Left renal cortex interstitium (tissue), 4 donors: Measurements from ENCODE around the gene TCEAL8. TPM values are rescaled to one million over a fixed set of nuclear protein-coding genes. Genes with fewer than 3 reads are reported as not detected.
A peak's percentile ranks its signal among the peaks of the same experiment; 100 is the strongest.
"Not testable (repeated sequence)": the region's sequence is repeated elsewhere in the genome, so short reads cannot be mapped to it uniquely, and the experiment has no call there.

Source experiments
- DNase-seq, 4 donors: peaks; one replicate each; pipeline ENCODE4 v3.0.0-alpha.2; 2013; ENCODE audit warnings: low read depth in 4 of 4, low spot score in 2 of 4, missing footprints in 1 of 4
- polyA plus RNA-seq, 4 donors: library from polyadenylated mRNA; unstranded; fragments of 120-200 nt; gene quantifications; one replicate each; pipeline ENCODE4 v1.2.1, GENCODE V29; 2013; ENCODE audit not compliant: insufficient read length in 4 of 4

The TCEAL8 gene
- polyA plus RNA-seq, result 100 to 1,000 TPM; 123 to 168 (median 141) TPM

GRCh38 chrX:103254921-103255493 is at the start of gene TCEAL8:
Gene TCEAL8, minus strand, starts transcription at chrX:103255155. Its CDS starts 1,176 bp downstream, at chrX:103253979.
- peak in 3 of 4 donors; percentile 53 to 70 (median 68) for DNase-seq

- DNase-seq, result no peak
Measured at GRCh38 chrX:103304705-103305104, 49.8 kb upstream of the TCEAL8 start.

DNA sequence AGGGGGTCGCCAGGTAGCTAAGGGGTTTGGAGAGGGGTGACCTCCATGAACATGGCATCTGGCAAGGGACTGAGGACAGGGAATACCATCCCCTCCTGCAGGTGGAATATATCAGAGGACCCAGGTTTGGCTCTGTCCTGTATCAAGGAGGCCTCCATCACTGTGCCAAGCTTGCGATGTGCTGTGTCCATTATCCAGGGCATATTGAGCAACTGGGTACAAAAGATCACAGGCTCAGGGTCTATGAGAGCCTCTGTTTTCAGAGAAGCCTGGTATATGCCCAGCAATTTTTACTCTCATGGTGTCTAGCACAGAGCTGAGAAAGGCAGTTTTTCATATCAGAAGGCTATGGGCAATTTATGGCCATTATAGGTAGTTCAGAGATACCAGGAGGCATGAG is 38.2 kb upstream of the TCEAL8 start:
- no peak for DNase-seq

DNA sequence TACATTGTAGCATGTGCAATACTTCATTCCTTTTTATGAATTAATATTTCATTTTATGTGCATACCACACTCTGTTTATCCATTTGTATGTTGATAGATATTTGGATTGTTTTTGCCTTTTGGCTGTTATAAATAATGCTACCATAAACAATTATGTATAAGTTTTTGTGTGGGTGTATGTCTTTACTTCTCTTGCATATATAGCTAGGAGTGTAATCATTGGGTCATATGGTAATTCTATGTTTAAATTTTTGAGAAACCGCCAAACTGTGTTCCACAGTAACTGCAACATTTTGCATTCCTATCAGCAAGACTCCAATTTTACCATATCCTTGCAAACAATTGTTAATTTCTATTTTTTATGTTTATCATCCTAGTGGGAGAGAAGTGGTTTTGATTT is 24.7 kb upstream of the TCEAL8 start:
- DNase-seq, result no peak

- peak in 1 of 4 donors; percentile 14 for DNase-seq
Measured at GRCh38 chrX:103276581-103277002, 21.6 kb upstream of the TCEAL8 start, which contains the start of gene TCEAL5. Gene TCEAL5, minus strand, starts transcription at chrX:103276750. Its CDS starts 2,187 bp downstream, at chrX:103274563.

DNA sequence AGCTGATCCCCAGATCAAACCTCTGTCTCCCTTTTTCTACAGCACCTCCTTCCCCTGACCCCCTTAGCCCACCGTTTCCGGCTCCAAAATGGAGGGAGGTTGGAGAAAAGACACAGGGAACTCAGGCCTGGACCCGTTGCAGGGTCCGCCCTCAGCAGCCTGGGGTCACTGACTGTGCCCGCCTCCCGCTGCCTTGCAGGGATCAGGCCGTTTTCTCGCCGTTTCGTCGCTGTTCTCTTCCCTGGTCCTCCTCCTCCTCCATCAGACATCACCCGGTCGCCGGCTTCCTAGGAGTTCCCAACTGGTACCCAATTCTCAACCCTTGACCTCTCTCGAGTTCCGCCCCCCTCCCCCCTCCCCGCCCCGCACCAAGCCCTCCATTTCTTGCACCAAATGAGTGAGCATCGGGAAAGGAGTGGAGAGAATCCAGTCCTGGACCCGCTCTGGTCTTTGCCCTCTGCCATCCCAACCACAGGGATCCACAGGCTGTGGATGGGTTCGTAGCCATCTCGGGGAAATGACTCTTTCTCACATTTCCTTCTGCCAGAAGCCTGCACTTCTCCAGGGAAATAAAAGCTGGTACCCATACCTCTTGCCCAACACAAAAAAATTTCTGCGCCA is 21.1 kb upstream of the TCEAL8 start:
- no peak for DNase-seq

GRCh38 chrX:103274284-103274683 is 19.3 kb upstream of the TCEAL8 start:
- no peak for DNase-seq

- no peak for DNase-seq
Measured at GRCh38 chrX:103258275-103258674, 3.3 kb upstream of the TCEAL8 start.

- no peak for DNase-seq
Measured at GRCh38 chrX:103256651-103257050, 1.7 kb upstream of the TCEAL8 start.

GRCh38 chrX:103254171-103254824 is 657 bp downstream of the TCEAL8 start:
- DNase-seq, result peak in 3 of 4 donors; percentile 54 to 65 (median 56)

- DNase-seq, result no peak
Measured at GRCh38 chrX:103253608-103254007, 1.3 kb downstream of the TCEAL8 start.

- DNase-seq, result no peak
Measured at GRCh38 chrX:103250977-103251376, 4.0 kb downstream of the TCEAL8 start.

DNA sequence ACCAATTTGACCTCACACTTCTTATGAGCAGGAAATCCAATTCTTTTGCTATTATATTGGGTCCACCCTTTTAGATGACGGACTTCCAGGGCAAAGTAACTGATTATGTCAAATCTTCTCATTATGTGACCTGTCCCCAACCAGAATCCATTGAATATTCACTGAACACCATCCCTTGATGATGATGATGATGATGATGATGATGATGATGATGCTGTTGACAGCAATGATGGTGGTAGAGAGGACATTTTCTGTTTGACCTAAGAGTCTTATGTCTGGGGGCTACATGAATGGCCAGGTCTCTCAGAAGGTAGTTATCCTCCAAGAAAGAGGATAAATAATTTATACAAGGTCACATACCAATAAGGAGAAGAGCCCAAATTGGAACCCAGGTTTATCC is 5.2 kb downstream of the TCEAL8 start:
- no peak for DNase-seq

DNA sequence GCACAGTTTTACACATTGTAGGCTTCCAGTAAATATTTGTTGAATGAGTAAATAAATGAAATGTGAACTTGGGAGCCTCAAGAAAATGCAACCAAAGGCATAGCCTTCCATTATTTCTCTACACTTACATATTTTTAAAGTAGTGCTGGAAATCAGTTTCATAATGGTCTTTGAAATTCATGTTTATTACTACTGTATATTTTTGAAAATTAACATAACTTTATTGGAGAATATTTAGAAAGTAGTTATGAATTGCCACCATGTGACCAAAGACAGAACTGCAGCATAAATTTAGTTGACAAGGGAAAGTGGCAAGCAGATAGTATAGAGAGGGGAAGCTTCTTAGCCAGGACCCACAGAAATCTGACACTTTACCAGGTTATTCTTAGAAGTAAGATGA is 6.4 kb downstream of the TCEAL8 start:
- DNase-seq, result no peak

DNA sequence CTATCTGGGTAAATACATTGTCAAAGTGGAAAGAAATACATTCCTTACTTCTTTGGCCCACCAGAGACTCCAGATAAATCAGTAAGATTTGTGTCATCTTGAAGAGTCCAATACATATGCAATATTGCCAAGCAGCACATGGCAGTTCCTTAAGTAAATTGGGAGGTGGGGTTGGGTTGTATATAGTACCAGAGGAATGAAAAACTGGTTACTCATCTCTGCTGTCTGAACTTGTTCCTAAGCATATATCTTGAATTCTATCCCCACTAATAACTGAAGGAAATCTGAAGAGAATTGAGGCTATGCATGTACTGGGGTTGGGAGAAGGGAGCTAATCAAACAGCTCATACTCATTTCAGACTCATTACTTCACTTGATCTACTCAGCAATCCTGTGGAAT is 14.8 kb downstream of the TCEAL8 start:
- DNase-seq, result no peak

DNA sequence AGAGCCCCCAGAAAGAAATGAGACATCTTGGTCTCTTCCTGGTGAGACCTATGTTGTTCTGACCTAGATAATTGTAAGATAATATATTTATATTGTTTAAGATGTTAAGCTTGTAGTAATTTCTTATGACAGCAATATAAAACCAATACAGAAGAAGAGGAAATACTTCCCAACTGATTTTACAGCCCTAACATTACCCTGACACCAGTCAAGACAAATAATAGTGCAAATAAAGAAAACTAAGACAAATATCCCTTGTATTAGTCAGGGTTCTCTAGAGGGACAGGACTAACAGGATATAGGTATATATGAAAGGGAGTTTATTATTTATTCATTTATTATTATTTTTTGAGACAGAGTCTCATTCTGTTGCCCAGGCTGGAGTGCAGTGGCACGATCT is 18.7 kb downstream of the TCEAL8 start:
- DNase-seq, result no peak

DNA sequence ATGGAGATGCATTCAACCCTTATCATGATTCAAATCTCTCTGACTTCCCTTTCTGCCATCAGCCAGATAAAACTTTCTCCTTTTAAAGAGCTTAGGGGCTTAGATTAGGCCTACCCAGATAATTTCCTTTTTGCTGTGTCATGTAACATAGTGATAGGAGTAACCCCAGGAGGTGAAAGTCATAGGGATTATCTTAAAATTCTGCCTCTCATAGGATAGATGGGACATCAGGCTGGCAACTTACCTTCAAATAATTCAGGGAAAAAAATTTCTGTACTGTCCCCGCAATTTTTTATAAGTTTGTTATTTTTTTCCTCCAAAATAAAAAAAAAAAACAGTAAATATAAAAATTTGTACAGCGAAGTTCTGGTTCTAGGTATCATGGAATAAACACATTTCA is 19.3 kb downstream of the TCEAL8 start:
- not testable (repeated sequence) for DNase-seq

DNA sequence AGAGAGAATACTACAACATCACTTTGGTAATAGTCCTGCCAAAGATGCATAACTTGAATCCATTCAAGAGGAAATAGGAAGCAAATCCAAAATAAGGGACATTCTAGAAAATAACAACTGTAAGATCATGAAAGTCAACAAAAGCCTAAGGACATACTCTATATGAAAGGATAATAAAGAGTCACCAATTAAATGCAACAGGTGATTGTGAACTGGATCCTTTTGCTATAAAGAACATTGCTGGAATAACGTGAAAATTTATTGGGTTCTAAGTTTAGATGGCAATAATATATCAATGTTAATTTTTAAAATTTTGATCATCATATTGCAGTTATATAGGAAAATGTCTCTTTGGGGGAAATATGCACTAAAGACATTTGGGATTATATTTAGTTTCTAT is 20.1 kb downstream of the TCEAL8 start:
- no peak for DNase-seq

- no peak for DNase-seq
Measured at GRCh38 chrX:103233263-103233662, 21.7 kb downstream of the TCEAL8 start.

DNA sequence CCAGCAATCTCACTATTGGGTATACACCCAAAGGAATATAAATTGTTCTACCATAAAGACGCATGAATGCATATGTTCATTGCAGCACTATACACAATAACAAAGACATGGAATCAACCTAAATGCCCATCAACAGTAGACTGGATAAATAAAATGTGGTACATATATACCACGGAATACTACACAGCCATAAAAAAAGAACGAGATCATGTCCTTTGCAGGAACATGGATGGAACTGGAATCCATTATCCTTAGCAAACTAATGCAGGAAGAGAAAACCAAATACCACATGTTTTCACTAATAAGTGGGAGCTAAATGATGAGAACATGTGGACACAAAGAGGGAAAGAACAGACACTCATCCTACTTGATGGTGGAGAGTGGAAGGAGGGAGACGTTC is 29.0 kb downstream of the TCEAL8 start:
- DNase-seq, result not testable (repeated sequence)

DNA sequence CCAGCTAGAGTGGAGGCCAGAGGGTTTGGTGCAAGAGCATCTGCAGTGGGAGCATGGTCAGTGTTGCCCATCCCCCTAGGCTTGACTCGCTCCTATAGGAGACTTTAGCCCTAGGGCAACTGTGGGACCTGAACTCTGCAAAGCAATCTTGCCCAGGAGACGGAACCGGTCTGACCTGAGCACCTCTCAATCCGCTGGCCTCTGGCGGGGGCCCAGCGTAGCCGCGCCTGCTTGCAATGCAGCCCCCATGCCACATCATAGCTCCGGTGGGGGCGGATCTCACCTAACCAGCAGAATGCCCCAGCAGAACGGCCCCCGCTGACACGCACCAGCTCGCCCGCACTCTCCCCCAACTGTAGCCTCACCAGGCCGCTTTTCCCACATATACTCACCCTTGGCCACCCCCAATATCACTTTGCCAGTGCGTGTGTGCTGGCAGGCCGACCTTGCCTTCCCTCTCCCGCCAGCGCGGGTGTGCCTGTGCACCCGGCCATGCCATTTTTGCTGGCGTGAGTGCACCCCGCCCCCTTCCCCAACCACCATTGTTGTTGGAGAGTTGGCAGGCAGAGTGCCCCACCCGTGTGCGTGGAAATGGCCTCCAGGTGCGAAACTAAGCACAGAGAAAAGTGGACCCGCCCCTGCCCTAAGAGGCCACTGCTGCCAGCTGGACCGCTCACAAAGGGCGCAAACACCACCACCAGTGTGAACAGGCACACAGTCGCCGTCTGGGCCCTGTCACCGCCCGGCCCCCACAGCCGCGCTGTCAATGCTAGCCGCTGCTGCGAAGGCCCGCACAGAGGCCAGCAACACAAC is 34.2 kb downstream of the TCEAL8 start:
- DNase-seq, result no peak
